Mucosa of gallbladder (tissue), 1 donor: Measurements from ENCODE around the gene JAK1. TPM values are rescaled to one million over a fixed set of nuclear protein-coding genes. Genes with fewer than 3 reads are reported as not detected.
A peak's percentile ranks its signal among the peaks of the same experiment; 100 is the strongest.
"Not testable (repeated sequence)": the region's sequence is repeated elsewhere in the genome, so short reads cannot be mapped to it uniquely, and the experiment has no call there.

ENCODE experiments used
- DNase-seq: peaks from one replicate; pipeline ENCODE4 v3.0.0-alpha.2; 2020; ENCODE audit warnings: low spot score
- total RNA-seq: library from RNA; stranded (reverse); gene quantifications from one replicate; pipeline ENCODE4 v1.2.1, GENCODE V29; 2021
- donor health status: DM: no; HTN: no; CAD: no.

JAK1 gene
- total RNA-seq, 1 donor from 2014 or later, result 134 TPM

GRCh38 chr1:64922336-64922735 is 44.0 kb downstream of the JAK1 start:
- no peak for DNase-seq

DNA sequence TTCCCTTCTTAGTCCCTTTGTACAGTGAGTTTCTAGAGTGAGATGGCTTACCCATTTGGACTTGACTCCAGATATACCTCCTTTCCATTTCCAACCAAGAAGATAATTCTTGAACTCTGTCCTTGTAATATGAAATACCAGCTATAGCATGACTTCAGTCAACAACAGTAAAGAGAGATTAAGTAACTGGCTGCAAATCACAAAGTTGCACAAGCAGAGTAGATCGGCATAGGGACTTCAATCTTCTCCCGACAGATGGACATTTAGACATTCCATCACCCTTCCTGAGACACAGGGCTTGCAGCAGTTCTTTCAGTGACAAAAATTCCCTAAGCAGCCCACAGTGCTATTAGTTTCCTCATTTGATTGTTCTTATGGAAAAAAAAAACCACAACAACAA is 44.6 kb downstream of the JAK1 start:
- no peak for DNase-seq

DNA sequence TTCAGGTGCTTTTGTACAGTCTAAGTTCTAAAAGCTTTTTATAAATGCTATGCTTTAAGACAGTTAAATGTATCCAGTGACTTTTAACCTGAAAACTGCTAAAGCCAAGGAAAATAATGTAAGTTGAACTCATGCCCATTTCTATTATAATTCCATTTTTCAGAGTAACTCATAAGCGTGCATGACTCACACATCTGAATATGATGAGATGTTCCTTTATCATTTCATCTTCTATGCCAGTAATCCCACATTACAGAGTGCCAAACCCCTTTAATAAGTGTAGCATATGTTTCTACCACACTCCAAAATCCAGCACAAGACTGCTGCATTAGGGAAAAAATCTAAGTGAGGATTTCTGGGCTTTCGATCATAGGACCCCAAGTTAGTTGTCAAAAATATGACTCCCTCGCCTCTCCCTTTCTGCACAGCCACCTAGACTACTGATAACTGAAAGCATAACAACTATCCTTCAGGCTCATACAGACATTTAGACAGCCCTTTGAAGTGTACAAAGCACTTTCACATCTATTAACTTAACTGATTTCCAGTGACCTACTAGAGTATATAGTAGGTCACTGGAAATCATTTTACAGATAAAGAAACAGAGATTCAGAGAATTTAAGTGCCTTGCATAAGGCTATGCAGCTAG is 45.3 kb downstream of the JAK1 start:
- DNase-seq, result no peak

DNA sequence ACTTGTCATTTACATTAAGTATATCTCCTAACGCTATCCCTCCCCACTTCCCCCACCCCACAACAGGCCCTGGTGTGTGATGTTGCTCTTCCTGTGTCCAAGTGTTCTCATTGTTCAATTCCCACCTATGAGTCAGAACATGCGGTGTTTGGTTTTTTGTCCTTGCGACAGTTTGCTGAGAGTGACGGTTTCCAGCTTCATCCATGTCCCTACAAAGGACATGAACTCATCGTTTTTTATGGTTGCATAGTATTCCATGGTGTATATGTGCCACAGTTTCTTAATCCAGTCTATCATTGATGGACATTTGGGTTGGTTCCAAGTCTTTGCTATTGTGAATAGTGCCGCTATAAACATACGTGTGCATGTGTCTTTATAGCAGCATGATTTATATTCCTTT is 47.2 kb downstream of the JAK1 start:
- not testable (repeated sequence) for DNase-seq

GRCh38 chr1:64917907-64918306 is 48.4 kb downstream of the JAK1 start:
- no peak for DNase-seq

- peak; percentile 41 for DNase-seq
Observed at GRCh38 chr1:64917328-64917861, 49.0 kb downstream of the JAK1 start.

- peak; percentile 83 for DNase-seq
Observed at GRCh38 chr1:64915381-64916274, 50.7 kb downstream of the JAK1 start.

GRCh38 chr1:64913361-64914015 is 52.9 kb downstream of the JAK1 start:
- DNase-seq, result no peak

GRCh38 chr1:64912191-64912590 is 54.2 kb downstream of the JAK1 start:
- no peak for DNase-seq

DNA sequence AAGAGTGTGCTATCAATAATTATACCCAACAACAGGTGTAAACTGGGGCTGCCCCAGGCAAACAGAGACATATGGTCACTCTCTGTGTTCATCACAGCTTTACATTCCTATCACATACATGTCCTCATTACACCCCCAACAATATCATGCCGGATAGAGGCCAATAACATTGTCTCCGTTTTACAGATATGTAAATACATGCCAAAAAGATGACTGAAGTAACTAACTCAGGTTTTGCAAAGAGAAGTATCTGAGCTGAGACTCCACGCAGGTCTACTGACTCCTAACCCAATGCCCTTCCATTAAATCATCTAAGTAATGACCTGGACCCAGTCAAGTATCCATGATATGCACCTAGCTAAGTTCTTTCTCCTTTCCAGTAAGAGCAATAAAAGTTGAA is 55.0 kb downstream of the JAK1 start:
- DNase-seq, result no peak

DNA sequence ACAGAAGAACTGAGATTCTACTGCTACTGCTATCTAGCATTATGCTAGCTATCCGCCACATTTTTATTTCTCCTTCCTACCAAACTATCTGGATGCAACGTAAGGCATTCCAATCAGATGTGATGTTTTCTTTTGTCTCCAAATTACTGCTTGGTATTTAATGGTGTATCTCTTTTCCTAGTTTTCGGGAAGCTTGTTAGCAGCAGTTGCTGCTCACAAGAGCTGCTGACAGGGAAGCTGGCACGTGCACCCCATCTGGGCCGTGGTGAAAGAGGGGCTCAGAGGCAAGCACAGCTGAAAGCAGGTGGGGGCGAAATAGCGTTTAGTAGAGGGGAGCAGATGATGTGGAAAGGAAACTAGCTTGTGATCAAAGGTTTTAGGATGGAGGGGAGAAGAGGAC is 57.3 kb downstream of the JAK1 start:
- no peak for DNase-seq

DNA sequence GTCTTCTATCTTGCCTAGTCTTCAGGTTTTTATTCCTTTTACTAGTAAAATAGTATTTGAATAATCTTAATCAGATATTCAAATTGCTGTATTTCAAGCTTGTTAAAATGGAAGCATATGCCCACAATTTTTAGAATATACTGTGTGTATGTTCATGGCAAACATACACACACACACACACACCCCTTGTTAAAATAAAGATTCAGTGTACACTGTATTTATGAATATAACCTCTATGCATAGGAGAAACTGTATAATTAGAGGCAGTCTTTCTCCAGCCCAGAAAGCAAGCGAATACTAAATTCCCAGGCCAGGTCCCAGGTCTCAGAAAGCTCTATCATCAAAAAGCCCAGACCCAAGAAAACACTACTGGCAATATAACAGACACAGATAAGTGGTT is 57.8 kb downstream of the JAK1 start:
- no peak for DNase-seq

DNA sequence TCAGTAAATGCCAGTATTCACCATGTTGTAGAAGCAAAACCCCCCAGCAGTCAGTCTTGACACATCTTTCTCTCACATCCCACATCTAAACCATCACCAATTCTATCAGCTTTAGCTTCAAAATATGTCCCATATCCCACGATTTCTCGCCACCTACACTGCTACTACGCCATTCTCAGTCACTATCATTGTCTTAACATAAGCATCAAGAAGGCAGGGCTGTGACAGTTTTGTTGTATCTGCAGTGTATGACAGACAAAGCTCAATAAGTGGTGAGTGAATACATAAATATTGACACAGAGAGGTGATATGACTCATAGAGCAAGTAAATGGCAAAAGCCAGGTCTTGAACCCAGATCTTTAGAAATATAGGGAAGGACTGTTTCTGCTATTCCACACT is 59.9 kb downstream of the JAK1 start:
- no peak for DNase-seq

- DNase-seq, result no peak
Observed at GRCh38 chr1:64903593-64903992, 62.8 kb downstream of the JAK1 start.

DNA sequence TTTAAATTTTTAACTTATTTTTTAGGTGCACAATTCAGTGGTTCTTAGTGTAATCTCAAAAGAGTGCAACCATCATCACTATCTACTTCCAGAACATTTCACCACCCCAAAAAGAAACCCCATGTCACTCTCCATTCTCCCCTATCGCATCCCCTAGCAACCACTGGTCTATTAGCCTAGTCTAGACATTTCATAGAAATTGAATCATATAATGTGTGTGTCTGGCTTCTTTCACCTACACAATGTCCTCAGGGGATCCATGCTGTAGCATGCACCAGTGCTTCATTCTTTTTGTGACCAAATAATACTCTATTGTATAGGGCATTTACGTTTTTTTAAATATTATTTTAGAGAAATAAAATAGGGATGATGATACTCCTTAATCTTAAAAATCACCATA is 64.7 kb downstream of the JAK1 start:
- DNase-seq, result no peak

GRCh38 chr1:64900916-64901315 is 65.4 kb downstream of the JAK1 start:
- no peak for DNase-seq

DNA sequence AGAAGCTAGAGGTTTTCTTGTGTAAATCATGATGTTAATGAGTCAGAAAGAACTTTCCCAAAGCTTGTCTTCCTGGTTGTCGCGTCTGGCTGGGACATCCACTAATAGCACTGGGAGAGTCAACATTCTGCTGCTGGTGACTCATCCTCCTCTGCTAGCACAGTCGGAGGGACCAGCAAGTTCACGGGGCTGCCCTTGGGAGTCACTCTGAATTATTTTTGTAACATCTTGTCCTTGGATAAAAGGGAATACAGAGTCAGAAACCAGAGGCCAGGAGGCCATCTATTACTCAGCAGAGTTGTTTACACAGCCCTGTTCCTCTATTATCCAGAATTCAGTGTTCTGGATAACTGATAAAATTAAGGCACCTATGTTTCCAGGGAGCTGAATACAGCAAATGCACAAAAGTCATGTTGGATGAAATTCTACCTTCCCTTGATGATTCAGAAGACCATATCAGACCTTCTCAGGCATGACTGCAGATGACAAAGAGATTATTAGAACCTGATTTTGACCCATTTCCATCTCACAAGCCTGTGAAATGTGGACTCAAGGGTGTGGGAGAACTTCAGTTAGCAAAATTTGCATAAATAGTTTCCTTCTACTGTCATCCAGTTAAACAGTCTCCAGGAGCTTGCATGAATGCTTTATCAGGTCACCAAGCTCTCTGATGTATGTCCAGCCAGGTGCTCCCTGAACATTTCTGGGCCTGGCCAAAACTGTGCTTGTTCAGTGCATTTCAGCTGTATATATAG is 68.1 kb downstream of the JAK1 start:
- DNase-seq, result peak; percentile 88

DNA sequence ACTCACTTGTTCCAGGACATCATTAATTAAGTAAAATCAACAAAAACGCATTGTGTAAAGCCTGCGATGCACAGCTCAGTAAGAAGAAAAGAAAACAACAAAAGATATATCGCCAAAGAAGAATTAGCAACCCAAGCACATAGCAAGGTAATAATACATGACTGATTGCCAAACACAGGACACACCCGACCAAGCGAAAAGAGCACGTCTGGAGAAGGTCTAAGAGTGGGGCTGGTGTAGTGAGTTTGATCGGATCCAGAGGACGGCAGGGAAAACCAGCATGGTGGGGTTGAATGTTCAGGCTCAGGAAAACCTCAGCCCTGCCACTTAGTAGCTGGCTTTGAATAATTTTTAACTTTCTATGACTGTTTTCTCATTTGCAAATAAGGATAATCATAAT is 69.8 kb downstream of the JAK1 start:
- DNase-seq, result no peak

GRCh38 chr1:64895500-64895899 is 70.8 kb downstream of the JAK1 start:
- DNase-seq, result no peak

- no peak for DNase-seq
Observed at GRCh38 chr1:64894438-64895196, 71.7 kb downstream of the JAK1 start.

DNA sequence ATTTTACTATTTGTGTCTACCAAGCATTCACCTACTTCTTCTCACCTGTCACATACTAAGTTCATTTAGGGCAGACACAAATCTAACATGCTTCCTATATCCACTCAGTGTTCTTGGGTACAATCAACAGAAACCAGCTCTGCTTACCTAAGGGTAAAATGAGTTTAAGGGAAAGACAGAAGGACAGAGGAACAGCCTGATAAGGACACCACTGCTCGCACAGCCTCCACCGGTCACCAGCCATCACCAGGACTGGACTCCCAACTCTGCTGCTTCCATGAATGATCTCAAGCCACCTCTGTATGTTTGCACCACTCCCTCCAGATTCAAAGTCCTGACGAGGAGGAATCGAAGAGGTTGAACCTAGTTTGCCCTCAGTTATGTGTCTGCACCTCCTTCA is 72.4 kb downstream of the JAK1 start:
- DNase-seq, result no peak
